GM12872 (cell line): Measurements from ENCODE around the gene HAUS3.

Experiments
- TF ChIP-seq, protein P1 (sequence below): IDR thresholded peaks from 3 replicates; pipeline ENCODE4 v1.5.1; 2011; ENCODE audit warnings: low read depth, mild to moderate bottlenecking, low read length, moderate library complexity; ENCODE audit not compliant: insufficient read depth

HAUS3 gene

DNA sequence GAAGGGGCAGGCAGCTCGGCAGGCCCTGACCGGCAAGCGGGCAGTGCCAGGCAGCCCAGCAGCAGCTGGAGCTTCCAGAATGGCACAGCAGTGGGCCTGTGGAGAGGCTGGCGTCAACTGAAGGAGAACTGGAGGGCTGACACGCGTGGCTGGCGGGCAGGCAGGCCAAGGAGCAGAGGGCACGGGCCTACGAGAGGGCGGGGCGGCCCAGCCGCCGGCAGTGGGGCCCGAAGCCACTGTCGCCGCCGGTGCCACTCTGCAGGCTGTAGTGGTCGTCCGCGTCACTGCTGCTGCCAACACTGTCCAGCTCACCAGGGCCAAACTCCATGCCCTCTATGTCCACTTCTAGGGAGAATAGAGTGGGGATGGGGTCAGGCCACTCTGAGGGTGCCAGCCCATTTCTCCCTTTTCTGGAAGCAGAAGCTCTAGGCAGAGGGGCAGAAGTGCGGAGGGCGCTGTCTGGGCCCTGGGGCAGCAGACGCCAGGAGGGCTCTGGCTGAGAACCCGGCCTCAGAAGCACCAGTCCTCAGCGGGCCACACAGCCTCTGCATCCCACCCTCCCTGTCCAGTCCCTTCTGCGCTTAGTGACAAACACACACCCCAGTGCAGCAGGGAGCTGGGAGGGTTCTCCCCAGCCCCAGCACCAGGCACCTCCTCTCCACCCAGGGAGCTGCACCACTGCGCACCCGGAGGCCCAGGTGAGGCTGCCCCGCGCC is 8.6 kb upstream of the HAUS3 start:
- TF ChIP-seq, protein P1, sequence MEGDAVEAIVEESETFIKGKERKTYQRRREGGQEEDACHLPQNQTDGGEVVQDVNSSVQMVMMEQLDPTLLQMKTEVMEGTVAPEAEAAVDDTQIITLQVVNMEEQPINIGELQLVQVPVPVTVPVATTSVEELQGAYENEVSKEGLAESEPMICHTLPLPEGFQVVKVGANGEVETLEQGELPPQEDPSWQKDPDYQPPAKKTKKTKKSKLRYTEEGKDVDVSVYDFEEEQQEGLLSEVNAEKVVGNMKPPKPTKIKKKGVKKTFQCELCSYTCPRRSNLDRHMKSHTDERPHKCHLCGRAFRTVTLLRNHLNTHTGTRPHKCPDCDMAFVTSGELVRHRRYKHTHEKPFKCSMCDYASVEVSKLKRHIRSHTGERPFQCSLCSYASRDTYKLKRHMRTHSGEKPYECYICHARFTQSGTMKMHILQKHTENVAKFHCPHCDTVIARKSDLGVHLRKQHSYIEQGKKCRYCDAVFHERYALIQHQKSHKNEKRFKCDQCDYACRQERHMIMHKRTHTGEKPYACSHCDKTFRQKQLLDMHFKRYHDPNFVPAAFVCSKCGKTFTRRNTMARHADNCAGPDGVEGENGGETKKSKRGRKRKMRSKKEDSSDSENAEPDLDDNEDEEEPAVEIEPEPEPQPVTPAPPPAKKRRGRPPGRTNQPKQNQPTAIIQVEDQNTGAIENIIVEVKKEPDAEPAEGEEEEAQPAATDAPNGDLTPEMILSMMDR = no peak

DNA sequence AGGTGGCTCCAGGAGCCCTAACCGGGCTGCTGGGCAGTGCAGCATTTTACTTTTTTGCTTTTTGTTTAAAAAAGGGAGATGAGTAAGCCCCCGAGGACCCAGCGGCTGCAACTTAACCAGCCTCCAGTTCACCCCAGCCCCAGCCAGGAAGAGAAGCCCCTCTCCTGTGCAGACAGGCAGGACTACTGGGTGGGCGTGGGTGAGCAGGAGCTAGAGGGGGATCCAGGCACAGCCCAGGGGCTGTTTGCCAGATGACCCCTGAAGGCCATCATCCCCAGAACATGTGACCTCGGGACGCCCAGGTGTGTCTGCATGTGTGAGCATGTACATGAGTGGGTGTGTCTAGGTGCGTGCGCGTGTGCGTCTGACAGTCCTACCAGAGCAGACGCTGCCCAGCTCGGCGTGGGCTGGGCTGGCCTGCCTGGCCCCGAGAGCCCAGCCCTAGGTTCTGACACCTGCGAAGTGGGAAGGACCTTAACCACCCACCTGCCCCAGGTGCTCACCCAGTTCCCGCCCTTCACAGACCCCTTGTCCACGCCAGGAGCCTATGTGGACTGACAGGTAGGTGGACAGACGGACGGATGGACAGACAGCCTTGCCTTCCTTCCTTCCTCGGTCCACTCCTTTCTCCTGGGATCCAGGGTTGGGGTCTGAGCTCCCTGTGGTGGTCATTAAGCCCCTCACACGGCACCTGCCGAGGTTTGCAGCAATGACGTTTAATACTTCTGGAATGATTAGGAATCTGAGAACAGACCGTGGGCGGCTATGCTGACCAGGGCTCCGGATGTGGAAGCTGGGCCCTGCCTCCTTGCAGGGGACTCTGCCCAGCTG is 7.8 kb upstream of the HAUS3 start:
- TF ChIP-seq, protein P1 = no peak

DNA sequence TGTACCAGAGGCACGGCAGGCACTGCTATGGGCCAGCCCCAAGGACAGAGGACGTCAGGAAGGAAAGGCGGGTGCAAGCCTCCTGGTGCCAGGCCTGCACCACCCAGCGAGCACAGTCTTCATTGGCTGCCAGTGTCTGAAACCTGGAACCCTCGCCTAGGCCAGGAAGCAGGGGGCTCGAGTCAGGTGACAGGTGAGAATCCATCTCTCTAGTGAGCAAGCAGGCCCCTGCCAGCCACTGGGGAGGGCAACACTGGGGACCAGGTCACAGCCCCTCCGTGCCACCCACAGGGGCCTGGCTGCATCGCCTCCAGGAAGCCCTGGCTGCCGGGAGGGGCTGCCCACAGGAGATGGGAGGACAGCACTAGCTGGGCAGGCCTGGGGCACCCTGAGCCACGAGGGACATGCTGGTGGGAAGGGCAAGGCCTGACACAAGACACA is 6.9 kb upstream of the HAUS3 start:
- TF ChIP-seq, protein P1 = no peak

DNA sequence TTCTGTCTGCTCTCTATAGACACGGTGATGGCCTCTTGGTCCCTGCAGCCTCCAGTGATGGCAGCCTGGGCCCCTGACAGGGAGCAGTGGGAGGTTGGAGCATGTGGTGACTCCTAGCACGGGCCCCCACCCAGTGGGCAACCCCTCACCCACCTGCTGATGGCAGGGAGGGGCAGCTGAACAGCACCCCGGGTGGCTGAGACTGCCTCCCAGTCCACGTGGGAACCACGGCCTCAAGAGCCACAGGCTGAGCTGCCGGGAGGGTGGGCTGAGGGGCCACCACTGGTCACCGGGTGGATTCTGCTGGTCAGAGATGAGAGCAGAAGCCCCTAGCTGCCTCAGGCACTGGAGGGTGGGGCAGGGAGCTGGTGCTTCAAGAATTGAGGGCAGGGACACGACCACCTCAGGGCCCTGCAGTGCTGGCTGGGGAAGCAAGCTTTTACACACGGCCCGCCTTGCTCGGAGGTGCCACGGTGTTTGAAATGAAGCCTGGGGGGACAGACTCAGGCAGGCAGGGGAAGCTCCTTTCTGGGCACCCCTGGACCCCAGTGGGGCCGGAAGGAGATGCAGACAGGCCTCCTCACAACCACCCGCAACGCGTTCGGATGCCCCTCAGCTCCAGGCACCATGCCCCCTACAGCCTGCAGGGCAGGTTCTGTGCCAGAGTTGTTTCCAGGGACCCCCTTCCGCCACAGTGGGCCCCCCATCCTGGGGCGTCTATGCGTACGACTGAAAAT is 6.3 kb upstream of the HAUS3 start:
- TF ChIP-seq, protein P1 = no peak

DNA sequence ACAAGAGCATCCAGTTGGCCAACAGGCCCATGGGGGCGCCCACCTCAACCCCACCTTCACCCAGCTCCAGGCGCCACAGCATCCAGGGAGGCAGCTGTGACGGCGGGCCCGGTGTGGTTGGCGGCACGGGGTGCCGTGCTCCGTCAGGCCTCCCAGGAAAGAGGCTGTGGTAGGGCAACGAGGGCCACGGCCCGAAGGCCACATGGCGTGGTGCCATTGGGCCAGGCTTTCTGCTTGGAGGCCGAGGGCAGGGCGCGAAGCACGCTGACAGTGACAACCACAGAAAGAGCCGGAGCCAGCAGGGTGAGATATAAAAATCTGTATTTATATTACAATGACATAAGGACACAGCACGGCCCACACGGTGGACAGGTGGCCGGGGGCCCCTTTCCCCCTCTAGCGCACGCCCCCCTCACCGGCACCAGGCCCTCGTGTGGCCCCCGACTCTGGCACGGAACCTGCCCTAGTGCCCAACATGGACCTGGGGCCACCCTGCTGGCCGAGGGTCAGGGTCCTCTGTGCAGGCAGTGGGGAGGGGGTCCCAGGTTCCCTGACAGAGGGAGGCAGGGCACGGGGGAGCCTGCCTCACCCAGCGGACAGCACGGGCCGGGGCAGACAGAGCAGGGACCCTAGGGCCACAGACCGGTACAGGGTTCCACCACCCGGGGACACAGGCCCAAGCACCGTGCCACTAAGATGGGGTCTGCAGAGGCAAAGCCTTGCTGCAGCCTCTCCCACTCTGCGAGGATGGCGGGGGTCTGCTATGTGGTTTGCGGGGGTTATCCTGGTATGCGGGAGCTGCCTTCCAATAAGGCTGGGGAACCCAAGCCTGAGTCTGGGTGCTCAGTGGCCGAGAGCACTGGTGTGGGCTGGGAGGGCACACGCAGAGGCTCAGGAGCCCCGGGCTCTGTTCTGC is 5.5 kb upstream of the HAUS3 start:
- TF ChIP-seq, protein P1 = no peak

DNA sequence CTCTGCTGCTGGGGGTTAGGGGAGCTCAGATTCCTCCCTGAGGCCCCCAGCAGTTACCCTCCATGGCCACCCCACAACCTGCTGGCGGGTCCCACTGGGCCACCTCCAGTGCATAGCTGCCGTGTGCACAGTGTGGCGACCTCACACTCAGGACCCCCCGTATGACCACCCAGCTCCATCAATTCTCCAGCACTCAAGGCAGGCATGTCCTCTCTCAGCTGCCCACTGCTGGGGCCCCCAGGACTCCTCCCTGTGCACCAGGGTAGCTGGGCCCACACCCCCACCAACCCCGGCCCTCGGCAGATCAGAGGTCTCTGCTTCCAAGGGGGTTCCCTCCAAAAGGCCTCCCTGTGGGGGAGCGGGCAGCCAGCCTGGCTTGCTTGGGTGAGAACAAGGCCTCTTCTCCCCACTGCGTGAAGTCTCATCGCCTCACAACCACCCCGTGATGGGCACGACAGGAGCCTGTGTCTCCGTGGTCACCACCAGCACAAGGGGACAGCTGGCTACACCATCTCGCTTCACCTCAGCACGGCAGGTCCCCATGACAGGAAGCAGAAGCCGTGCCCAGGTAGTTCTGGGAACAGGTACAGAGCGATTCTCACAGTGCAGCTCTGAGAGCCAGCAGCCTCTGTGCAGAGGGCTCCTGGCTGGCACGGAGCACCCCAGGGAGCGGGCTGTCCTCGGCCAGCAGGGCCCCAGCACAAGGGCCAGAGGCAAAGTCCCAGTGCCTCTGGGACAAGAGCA is 4.6 kb upstream of the HAUS3 start:
- TF ChIP-seq, protein P1 = no peak
